Natural killer cell (primary cell): ENCODE results near the gene CCSER2. TPM values are rescaled to one million over a fixed set of nuclear protein-coding genes. Genes with fewer than 3 reads are reported as not detected.

ENCODE experiments used
- ATAC-seq, 3 donors: fragments of 150-1000 bp in 2 of 3; fragments of 200-7000 bp in 1 of 3; cut with Tn5 transposase; 1 replicate in 1 of 3; 2 replicates in 2 of 3; pipeline ENCODE4 v1.10.0; 2021; ENCODE audit warnings: mild to moderate bottlenecking in 2 of 3, moderate library complexity in 2 of 3
- DNase-seq, 2 donors: peaks; one replicate each; pipeline versions ENCODE4 v3.0.0 to v3.0.0-alpha.2; 2013 to 2021; ENCODE audit warnings: mixed read lengths in 1 of 2
- H3K27ac ChIP-seq: one replicate; pipeline ENCODE4 v1.5.1; 2013; ENCODE audit warnings: mild to moderate bottlenecking, low read length
- H3K27me3 ChIP-seq: one replicate; pipeline ENCODE4 v1.6.1; 2013; ENCODE audit warnings: low read length; ENCODE audit not compliant: control insufficient read depth, insufficient read depth
- H3K36me3 ChIP-seq: one replicate; pipeline ENCODE4 v1.6.1; 2013; ENCODE audit warnings: low read length; ENCODE audit not compliant: control insufficient read depth, insufficient read depth
- H3K4me1 ChIP-seq: one replicate; pipeline ENCODE4 v1.6.1; 2013; ENCODE audit warnings: low read length; ENCODE audit not compliant: control insufficient read depth, insufficient read depth
- H3K4me3 ChIP-seq: one replicate; pipeline ENCODE4 v1.5.1; 2013; ENCODE audit warnings: low read length
- H3K9me3 ChIP-seq: one replicate; pipeline ENCODE4 v1.6.1; 2013; ENCODE audit warnings: low read length; ENCODE audit not compliant: control insufficient read depth, insufficient read depth
- H3K27ac Mint-ChIP-seq, 2 donors: one replicate each; pipeline ENCODE4 v1.8.0; 2022; ENCODE audit warnings: mild to moderate bottlenecking in 2 of 2, mixed read lengths in 2 of 2, moderate library complexity in 1 of 2
- H3K27me3 Mint-ChIP-seq, 2 donors: one replicate each; pipeline ENCODE4 v1.8.0; 2022; ENCODE audit warnings: low read depth in 2 of 2, mixed read lengths in 2 of 2
- H3K36me3 Mint-ChIP-seq: one replicate; pipeline ENCODE4 v1.8.0; 2022; ENCODE audit warnings: mixed read lengths
- H3K4me1 Mint-ChIP-seq, 2 donors: one replicate each; pipeline ENCODE4 v1.8.0; 2022; ENCODE audit warnings: mixed read lengths in 2 of 2
- H3K4me3 Mint-ChIP-seq: one replicate; pipeline ENCODE4 v1.8.0; 2022; ENCODE audit warnings: mild to moderate bottlenecking, moderate library complexity, mixed read lengths
- H3K9me3 Mint-ChIP-seq, 2 donors: one replicate each; pipeline ENCODE4 v1.8.0; 2022; ENCODE audit warnings: mixed read lengths in 2 of 2
- WGBS: methylation state at CpG from one replicate; pipeline ENCODE4 v1.1.7; 2013; ENCODE audit warnings: missing lambda C conversion rate; ENCODE audit not compliant: insufficient coverage; 5-methylcytosine and 5-hydroxymethylcytosine counted together
- intact Hi-C: fragments of 100-400 bp; cut with micrococcal nuclease; formaldehyde crosslinking; loops from one replicate; pipeline ENCODE4 v1.14.2; 2022
- total RNA-seq, 4 donors: library from RNA; stranded (reverse); fragments of 120-200 nt in 1 of 4; gene quantifications; one replicate each; pipeline versions ENCODE4 v1.2.3 to v1.2.4, GENCODE V29; 2013 to 2022
- TF ChIP-seq, protein P1 (sequence below): fragments of 200-600 bp; IDR thresholded peaks from one replicate; pipeline ENCODE4 v1.8.0; 2022; ENCODE audit warnings: antibody characterized with exemption

Gene CCSER2
- total RNA-seq, 3 donors from 2014 or later (not counting 1 experiment from before 2014, with no cell fraction given), result 125 to 158 (median 146) TPM

DNA sequence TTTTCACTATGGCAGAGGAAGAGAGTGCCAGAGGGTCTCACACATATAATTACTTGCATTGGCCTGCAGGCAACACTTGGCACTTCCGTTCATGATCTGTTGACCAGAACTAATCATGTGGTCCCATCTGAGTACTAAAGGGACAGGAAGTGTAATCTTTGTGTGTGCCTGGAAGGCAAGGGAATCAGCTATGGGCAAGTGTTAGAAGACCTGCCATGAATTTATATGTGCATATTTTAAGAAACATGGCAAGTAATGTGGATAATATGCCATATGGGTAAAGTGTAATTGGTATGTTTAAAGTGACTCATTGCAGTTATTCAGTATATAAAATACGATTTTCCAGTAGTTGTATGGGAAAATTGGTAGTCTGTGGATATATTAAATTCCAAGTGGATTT lies 46.1 kb downstream of the CCSER2 start:
- Histone ChIP-seq H3K9me3 (no peaks in the 10 kb centered on the region), H3K27me3 (no peaks in the 10 kb centered on the region), H3K27ac (no peak overlapping the region), H3K4me3 (no peak overlapping the region), H3K4me1 (no peaks in the 10 kb centered on the region), H3K36me3 (peaks cover 36% of the 10 kb centered on the region)
- DNase-seq (no peak), ATAC-seq (peak in 1 of 3 donors; percentile 12)
- Mint-ChIP-seq H3K4me1 (peaks cover 38 to 53% of the 10 kb centered on the region in 2 donors), H3K9me3 (no peaks in the 10 kb centered on the region), H3K36me3 (no peaks in the 10 kb centered on the region), H3K4me3 (no peak overlapping the region), H3K27me3 (no peaks in the 10 kb centered on the region), H3K27ac (peak overlapping the region in 1 of 2 donors; percentile 47)
- intact Hi-C loops, result no loop called here
- WGBS, result 83% methylated on average over 1 of the region's 2 CpGs
- TF ChIP-seq, protein P1, sequence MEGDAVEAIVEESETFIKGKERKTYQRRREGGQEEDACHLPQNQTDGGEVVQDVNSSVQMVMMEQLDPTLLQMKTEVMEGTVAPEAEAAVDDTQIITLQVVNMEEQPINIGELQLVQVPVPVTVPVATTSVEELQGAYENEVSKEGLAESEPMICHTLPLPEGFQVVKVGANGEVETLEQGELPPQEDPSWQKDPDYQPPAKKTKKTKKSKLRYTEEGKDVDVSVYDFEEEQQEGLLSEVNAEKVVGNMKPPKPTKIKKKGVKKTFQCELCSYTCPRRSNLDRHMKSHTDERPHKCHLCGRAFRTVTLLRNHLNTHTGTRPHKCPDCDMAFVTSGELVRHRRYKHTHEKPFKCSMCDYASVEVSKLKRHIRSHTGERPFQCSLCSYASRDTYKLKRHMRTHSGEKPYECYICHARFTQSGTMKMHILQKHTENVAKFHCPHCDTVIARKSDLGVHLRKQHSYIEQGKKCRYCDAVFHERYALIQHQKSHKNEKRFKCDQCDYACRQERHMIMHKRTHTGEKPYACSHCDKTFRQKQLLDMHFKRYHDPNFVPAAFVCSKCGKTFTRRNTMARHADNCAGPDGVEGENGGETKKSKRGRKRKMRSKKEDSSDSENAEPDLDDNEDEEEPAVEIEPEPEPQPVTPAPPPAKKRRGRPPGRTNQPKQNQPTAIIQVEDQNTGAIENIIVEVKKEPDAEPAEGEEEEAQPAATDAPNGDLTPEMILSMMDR, result no peak

DNA sequence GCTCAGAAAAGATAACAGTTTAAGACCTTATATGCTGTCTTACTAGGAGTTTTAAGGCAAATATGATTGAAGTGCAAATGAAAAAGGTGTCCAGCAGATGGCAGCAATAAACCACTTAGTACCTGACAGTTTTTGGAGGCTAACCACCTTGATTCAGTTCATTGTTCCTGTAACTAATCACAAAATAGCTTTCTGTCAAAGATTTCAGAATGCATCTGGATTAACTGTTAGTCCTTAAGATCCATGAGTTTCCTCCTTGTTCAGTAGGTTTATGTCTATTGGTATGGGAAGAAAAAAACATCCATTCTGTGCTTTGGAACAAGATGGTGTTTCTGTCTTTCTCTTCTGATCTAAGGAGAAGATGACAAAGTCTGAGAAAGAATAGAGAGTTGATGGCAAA lies 46.6 kb downstream of the CCSER2 start:
- Mint-ChIP-seq H3K9me3 (no peaks in the 10 kb centered on the region), H3K4me1 (peaks cover 32 to 49% of the 10 kb centered on the region in 2 donors), H3K36me3 (no peaks in the 10 kb centered on the region), H3K27ac (peak overlapping the region in 1 of 2 donors; percentile 47), H3K4me3 (no peak overlapping the region), H3K27me3 (no peaks in the 10 kb centered on the region)
- intact Hi-C loops, result loop anchor here (1.0 to 5.0 kb wide), 2 partner anchors 162 to 2002 kb away; no protein-coding TSS in a partner anchor
- peak in 2 of 3 donors; percentile 63 to 64 for ATAC-seq
- no peak overlapping the region for H3K4me3 ChIP-seq
- no peaks in the 10 kb centered on the region for H3K4me1 ChIP-seq
- no peaks in the 10 kb centered on the region for H3K27me3 ChIP-seq
- peaks cover 36% of the 10 kb centered on the region for H3K36me3 ChIP-seq
- peak in 1 of 2 donors; percentile 81 for DNase-seq
- no peak overlapping the region for H3K27ac ChIP-seq
- TF ChIP-seq, protein P1, result peak; percentile 79
- no peaks in the 10 kb centered on the region for H3K9me3 ChIP-seq

DNA sequence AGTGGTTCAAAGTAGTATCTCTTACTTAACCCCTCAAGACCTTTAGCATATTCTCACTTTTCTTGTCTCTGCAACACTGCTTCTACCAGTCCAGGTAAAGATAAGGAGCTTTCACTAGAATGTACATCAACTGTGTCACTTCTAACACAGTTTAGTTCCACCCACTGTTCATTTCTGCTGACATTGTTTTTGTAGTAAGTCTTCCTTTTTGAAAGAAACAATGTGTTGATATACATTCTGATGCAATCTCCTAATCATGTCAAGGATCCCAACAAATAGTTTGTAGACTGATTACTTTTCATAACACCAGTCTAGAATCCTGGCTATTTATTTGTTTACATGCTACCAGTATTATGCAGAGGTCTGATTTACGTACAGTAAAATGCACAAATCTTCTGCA lies 47.5 kb downstream of the CCSER2 start:
- DNase-seq, result no peak
- intact Hi-C loops, result loop anchor here (1.0 to 5.0 kb wide), 2 partner anchors 161 to 2001 kb away; no protein-coding TSS in a partner anchor
- Mint-ChIP-seq H3K36me3 (no peaks in the 10 kb centered on the region), H3K9me3 (no peaks in the 10 kb centered on the region), H3K4me3 (no peak overlapping the region), H3K27me3 (no peaks in the 10 kb centered on the region), H3K27ac (peak overlapping the region; percentile 66 to 71), H3K4me1 (peaks cover 35 to 49% of the 10 kb centered on the region in 2 donors)
- Histone ChIP-seq H3K9me3 (no peaks in the 10 kb centered on the region), H3K36me3 (peaks cover 40% of the 10 kb centered on the region), H3K4me1 (no peaks in the 10 kb centered on the region), H3K27ac (no peak overlapping the region), H3K27me3 (no peaks in the 10 kb centered on the region), H3K4me3 (no peak overlapping the region)
- TF ChIP-seq, protein P1, result no peak
- ATAC-seq, result no peak
- no CpG with 5 or more reads among the region's 1 CpG for WGBS

DNA sequence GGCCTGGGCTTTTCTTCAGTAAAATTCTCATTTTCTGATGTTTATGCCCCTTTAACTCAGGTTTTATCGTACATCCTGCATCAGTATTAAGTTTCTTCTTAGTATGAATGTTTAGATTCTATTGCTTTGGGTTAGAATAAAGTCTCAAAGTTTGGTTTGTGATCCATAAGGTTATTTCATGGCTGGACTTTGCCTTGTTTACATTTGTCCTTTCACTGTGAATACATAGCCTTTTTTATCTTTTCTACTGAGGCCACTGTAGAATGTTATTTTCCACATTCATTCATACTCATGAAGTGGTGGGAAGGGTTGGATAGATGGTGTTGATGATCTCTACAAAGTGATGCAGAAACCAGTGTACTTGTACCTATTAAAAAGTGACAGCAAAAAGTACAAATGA lies 59.8 kb downstream of the CCSER2 start:
- Mint-ChIP-seq H3K4me1 (peaks cover 41 to 55% of the 10 kb centered on the region in 2 donors), H3K36me3 (peaks cover 9% of the 10 kb centered on the region)
- 100% methylated on average over 1 of the region's 1 CpG for WGBS

More for the DNA sequence above, 59.8 kb downstream of the CCSER2 start:
- ATAC-seq (no peak), DNase-seq (no peak)
- Mint-ChIP-seq H3K4me3 (no peak overlapping the region), H3K27me3 (no peaks in the 10 kb centered on the region), H3K27ac (no peak overlapping the region), H3K9me3 (no peaks in the 10 kb centered on the region)
- no peak overlapping the region for H3K4me3 ChIP-seq
- H3K27ac ChIP-seq, result no peak overlapping the region
- H3K9me3 ChIP-seq, result no peaks in the 10 kb centered on the region
- H3K36me3 ChIP-seq, result peaks cover 10% of the 10 kb centered on the region
- no peaks in the 10 kb centered on the region for H3K4me1 ChIP-seq
- TF ChIP-seq, protein P1, result no peak
- intact Hi-C loops, result no loop called here
- H3K27me3 ChIP-seq, result no peaks in the 10 kb centered on the region
